GM10266 (cell line): ENCODE results near the gene ITGB7.

ENCODE experiments used
- DNase-seq: peaks from one replicate; pipeline ENCODE4 v3.0.0; 2012; ENCODE audit errors: extremely low spot score
- TF ChIP-seq, protein P1 (sequence below): IDR thresholded peaks from 2 replicates; pipeline ENCODE4 v1.5.1; 2012; ENCODE audit warnings: mild to moderate bottlenecking, low read depth; ENCODE audit not compliant: control insufficient read depth, insufficient read depth; ENCODE audit errors: missing control alignments

Gene ITGB7

DNA sequence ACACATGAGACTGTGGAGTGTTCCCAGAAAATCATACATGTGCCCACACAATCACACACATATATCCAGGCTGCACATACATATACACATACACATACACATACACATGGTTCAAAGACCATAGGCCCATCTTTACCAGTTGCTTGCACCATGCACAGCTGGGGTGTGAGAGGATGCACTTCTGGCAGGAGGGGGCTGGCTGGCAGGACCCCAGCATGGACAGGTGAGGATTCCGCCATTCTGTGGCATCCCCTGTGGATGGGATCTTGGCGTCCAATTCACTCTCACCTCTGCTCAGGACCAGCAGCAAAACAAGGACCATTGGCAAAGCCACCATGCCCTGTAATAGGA, 7.0 kb downstream of the ITGB7 start:
- DNase-seq, result no peak
- TF ChIP-seq, protein P1, sequence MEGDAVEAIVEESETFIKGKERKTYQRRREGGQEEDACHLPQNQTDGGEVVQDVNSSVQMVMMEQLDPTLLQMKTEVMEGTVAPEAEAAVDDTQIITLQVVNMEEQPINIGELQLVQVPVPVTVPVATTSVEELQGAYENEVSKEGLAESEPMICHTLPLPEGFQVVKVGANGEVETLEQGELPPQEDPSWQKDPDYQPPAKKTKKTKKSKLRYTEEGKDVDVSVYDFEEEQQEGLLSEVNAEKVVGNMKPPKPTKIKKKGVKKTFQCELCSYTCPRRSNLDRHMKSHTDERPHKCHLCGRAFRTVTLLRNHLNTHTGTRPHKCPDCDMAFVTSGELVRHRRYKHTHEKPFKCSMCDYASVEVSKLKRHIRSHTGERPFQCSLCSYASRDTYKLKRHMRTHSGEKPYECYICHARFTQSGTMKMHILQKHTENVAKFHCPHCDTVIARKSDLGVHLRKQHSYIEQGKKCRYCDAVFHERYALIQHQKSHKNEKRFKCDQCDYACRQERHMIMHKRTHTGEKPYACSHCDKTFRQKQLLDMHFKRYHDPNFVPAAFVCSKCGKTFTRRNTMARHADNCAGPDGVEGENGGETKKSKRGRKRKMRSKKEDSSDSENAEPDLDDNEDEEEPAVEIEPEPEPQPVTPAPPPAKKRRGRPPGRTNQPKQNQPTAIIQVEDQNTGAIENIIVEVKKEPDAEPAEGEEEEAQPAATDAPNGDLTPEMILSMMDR, result no peak

DNA sequence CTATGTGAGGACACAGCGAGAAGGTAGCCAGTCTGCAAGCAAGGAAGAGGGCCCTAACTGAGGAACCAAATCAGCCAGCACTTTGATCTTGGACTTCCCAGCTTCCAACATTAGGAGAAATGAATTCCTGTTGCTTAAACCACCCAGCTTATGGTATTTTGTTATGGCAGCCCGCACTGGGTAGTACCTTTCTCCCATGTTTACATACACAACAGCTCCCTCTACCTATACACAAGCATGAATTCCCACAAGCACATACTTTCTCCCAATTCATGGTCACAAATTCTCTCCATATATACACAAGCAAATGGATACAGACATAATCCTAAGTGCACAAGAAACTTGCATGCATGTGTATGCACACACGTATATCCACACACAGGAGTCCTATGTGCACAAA, 7.4 kb downstream of the ITGB7 start:
- no peak for DNase-seq

DNA sequence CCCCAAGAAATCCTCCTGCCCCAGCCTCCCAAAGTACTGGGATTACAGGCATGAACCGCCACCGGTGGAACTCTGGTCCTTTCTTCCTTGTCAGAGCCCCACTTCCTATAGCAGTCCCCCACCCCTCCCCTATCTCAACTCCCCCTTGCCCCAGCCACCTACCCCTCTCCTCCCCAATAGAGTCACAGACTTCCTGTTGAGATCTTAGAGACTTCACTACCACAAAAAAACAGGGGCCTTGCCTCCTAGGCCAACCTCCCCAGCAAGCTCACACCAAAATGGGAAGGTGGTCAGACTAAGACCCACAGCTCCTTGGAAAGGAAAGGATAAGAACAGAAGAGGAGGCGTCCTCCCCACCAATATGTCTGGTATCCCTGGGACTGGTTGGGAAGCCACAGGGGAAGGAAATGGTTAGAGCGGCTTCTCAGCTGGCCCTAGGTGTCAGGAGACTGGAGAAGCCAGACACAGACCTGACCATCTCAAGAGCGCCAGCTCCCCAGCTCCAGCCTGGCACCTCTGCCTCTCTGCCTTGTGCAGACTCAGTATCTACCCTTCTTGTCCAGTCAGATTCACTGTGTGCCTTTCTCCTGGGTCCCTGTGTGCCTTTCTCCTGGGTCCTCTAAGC, 8.5 kb downstream of the ITGB7 start:
- no peak for DNase-seq

More for the DNA sequence above, 7.4 kb downstream of the ITGB7 start:
- TF ChIP-seq, protein P1, result no peak

DNA sequence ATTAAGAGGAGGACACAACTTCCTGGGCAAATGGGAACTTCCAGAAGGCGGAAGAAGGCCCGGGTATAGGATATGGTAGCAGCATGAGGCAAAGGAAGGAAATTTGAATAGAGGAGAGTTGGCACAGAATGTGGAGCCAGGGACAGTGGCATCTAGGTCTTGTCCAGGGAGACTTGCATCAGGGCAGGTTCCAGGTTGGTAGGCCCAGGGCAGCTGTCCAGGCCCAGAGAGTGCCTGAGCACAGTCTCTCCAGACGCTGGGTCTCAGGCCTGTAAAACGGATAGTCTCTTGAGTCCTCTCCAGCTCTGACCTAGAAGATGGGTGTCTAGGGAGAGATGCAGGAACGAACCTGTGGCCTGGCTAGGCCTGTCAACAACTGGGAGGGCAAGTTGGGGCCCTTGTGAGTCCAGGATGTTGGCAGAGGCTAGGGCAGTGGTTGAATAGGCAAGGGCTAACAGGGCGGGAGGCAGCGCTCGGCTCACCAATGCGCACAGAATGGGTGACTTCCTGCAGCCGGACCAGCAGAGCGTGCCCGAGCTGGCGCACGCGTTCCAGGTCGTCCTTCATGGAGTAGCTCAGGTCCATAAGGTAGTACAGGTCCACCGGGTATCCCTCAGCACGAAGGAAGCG, 9.9 kb downstream of the ITGB7 start:
- TF ChIP-seq, protein P1, result no peak
- DNase-seq, result no peak

More for the DNA sequence above, 8.5 kb downstream of the ITGB7 start:
- TF ChIP-seq, protein P1, result no peak

DNA sequence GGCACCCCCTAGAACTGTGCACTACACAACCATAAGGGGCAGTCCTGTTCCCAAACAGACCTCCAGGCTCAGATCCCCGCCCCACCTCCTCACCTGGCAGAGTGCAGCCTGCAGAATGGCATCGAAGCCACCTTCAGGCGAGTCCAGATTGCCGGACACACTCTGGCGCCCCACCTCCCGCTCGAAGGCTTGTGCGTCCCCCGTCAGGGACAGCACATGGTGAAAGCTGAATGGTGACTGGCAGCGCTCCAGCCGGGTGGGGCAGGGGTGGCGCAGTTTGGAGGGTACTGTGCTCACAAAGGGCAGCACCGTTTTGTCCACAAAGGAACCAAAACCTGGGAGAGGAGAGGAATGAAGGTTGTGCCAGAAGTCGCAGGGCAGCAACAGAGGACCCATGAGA, 10.6 kb downstream of the ITGB7 start:
- TF ChIP-seq, protein P1, result no peak
- no peak for DNase-seq

DNA sequence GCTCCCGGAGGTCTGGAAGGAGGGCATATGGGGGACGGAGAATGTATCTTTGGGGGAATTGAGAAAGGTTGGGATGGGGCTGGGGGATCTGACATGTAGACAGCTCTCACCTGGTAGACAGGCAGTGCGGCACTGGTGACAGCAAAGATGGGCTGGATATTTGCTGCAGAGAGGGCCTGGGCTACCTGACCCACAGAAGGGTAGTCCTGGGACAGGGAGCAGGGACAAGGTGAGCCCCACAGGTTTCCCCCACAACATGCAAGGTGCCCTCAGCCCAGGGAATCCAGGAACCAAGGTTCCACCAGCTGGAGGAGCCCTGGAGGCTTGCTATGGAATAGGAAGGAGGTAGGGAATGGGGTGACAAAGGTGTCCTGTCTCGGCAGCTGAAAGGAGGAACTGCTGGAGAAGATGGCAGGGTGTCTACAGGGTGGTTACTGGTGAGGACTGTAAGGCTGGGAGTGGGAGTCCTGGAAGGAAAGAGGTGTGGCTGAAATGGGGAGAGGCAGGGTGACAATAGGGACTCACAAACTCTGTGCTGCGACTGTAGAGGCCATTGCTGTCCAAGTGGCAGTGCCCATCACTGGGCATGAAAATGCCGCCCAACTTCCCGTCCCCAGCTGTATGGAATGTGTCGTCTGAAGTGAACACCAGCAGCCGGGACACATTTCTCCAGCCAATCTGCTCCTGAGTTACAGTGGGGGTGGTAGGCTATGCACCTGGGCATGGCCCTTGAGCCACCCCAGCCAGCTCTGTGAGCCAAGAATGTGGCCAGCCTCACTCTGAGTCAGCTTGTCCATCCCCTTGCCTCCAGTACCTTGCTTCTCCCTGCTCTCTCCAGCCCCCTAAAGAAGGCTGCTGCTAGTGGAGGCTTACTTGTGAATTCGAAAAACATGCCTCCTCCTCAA, 11.3 kb downstream of the ITGB7 start:
- no peak for DNase-seq
- TF ChIP-seq, protein P1, result no peak

DNA sequence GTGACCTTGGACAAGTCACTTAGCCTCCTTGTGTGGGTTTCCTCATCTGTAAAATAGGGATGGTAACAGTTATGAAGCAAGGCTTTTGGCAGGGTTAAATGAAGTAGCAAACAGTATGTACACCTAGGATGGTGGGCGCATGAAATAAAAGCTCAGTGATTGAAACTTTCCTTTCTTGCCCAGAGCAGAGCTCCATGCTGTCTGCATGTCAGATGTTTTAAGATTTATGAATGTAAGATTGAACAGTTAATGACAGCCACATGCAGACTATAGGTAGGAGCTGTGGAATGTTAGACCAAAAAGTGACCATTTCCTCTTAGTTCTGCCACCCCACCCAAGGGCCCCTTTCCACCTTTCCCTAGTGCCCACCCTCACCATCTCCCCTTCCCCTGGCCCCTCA, 12.1 kb downstream of the ITGB7 start:
- no peak for DNase-seq
- TF ChIP-seq, protein P1, result no peak
